Ishikawa (cell line): ENCODE results near the gene KRT71.

ENCODE experiments used
- CEBPB ChIP-seq: IDR thresholded peaks from 2 replicates; pipeline ENCODE4 v1.6.1; 2012
- EGR1 ChIP-seq: IDR thresholded peaks from 2 replicates; pipeline ENCODE4 v1.6.1; 2012
- EP300 ChIP-seq: IDR thresholded peaks from 2 replicates; pipeline ENCODE4 v1.6.1; 2012; ENCODE audit warnings: borderline replicate concordance
- RAD21 ChIP-seq: IDR thresholded peaks from 2 replicates; pipeline ENCODE4 v1.6.1; 2012; ENCODE audit warnings: low read depth
- REST ChIP-seq: IDR thresholded peaks from 2 replicates; pipeline ENCODE4 v1.6.1; 2012; ENCODE audit warnings: low read depth, mild to moderate bottlenecking
- TAF1 ChIP-seq: IDR thresholded peaks from 2 replicates; pipeline ENCODE4 v1.6.1; 2012; ENCODE audit warnings: low read depth, mild to moderate bottlenecking
- TCF12 ChIP-seq: IDR thresholded peaks from 2 replicates; pipeline ENCODE4 v1.6.1; 2012; ENCODE audit warnings: low read depth
- USF1 ChIP-seq: IDR thresholded peaks from 2 replicates; pipeline ENCODE4 v1.6.1; 2012
- YY1 ChIP-seq: IDR thresholded peaks from 2 replicates; pipeline ENCODE4 v1.6.1; 2012; ENCODE audit warnings: low read depth
- TF ChIP-seq, protein P1 (sequence below): IDR thresholded peaks from 2 replicates; pipeline ENCODE4 v1.6.1; 2012

- TF ChIP-seq CEBPB (no peak), EP300 (no peak), YY1 (no peak), EGR1 (no peak), USF1 (no peak), REST (no peak), RAD21 (no peak), TCF12 (no peak), TAF1 (no peak)
- TF ChIP-seq, protein P1, sequence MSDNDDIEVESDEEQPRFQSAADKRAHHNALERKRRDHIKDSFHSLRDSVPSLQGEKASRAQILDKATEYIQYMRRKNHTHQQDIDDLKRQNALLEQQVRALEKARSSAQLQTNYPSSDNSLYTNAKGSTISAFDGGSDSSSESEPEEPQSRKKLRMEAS, result no peak
Measured at GRCh38 chr12:52517005-52517835, 35.7 kb downstream of the KRT71 start.
